ENCODE measurements around the gene MASP2.

DNA sequence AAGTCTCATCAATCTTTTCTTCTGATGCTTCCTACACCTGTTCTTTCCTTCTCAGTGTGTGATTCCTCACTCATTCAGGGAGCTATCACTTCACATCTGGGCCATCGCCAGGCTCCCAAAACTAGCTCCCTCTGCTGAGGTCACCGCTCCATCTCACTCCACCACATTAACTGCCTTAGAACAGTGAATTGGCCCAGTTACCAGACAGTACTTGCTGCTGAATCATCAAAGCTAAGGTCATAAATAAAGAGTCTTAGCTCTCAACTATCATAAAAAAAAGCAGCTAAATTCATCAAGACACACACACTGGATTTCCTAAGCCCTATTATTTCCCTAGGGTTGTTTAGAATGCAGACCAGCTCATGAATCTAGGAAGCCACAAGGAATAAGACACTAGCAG is 31.6 kb upstream of the MASP2 start:
- no peak for TF ChIP-seq POU2F2 (IDR thresholded peaks at IDR 0.05; ENCODE audit: low read depth, low read length)
- TF ChIP-seq POLR2A (IDR thresholded peaks at IDR 0.05; ENCODE audit: low read depth, low read length): no peak
- no peak for TF ChIP-seq TAF1 (IDR thresholded peaks at IDR 0.05; ENCODE audit: low read depth, low read length)
- no peak for TF ChIP-seq SPI1 (IDR thresholded peaks at IDR 0.05; ENCODE audit: low read depth, low read length)

Measured in GM12891 (cell line).